OCI-LY3 (cell line): ENCODE data around the gene PYGB.
"Not testable (repeated sequence)": the region's sequence is repeated elsewhere in the genome, so short reads cannot be mapped to it uniquely, and the experiment has no call there.

ENCODE experiments used
- CTCF ChIP-seq: fragments of 200-600, 300-600 bp; sonication (generic); IDR thresholded peaks from 2 replicates; pipeline ENCODE4 v1.5.1; 2014; ENCODE audit warnings: antibody characterized with exemption, low read length, low read depth
- EZH2phosphoT487 ChIP-seq: fragments of 200-600 bp; shearing (Covaris generic); IDR thresholded peaks from 2 replicates; pipeline ENCODE4 v1.6.1; 2018; ENCODE audit warnings: antibody characterized with exemption, mixed run types, low read depth

- TF ChIP-seq CTCF, EZH2phosphoT487: not testable (repeated sequence)
These were observed 13.0 kb downstream of the PYGB start for GRCh38 chr20:25260770-25261437.
